RPMI8226 (cell line): ENCODE results near the gene MAN2B2.

Source experiments
- DNase-seq: peaks from one replicate; pipeline ENCODE4 v3.0.0-alpha.2; 2015

The MAN2B2 gene

DNA sequence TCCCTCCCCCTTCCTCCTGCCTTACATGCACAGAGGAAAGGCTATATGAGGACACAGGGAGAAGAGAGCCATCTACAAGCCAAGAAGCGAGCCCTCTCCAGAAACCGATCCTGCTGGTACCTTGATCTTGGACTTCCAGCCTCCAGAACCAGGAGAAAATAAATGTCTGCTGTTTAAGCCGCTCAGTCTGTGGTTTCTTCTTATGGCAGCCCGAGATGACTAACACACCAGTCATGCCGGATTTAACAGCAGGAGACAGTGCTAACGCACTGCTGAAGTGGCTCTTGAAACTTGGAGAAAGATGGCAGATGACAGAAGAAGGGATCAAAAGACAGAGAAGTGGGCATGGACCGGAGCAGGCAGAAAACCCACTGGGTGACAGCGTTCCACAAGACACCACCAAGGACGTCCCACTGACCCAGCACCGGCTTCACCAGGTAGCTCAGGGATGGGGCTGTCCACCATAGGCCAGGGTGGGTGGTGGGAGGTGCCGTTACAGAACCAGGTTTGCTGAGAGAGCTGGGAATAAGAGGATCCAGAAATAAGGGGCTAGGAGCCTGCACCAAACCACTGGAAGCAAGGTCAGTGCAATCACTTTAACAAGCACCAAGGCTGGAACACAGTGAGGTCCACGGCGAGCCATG, 6.2 kb upstream of the MAN2B2 start:
- no peak for DNase-seq

DNA sequence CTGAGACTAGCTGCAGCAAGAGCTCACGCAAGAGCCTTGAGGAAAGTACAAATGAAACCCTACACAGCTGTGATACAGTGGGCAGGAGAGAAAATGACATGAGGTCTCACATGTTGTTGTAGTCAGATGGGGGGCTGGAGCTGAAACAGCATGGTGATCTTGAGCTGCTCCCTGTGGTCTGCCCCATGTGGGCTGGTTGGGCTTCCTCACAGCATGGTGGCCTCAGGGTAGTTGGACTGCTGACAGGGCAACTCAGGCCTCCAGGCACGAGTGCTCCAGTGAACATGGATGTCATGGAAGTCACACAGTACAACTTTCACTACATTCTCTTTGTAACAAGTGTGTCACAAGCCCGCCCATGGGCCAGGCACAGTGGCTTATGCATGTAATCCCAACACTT, 3.4 kb upstream of the MAN2B2 start:
- DNase-seq: no peak

DNA sequence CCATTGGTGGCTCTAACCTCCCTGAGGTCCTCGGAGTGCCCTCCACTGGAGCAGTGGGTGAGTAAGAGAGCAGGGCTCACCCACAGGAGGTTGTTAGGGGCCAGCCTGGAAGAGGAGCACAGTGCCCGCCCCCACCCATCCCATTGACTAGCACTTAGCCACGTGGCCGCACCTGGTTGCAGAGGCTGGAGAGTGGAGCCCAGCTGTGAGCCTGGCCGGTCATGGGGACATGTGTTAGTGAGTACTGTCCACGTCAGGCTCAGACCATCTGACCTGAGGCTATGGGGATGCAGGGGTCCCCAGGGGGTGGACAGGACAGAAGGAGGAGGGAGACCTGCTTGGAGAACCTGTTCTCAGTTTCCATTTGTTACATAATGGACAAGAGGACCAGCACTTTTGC, 1.4 kb upstream of the MAN2B2 start:
- no peak for DNase-seq

DNA sequence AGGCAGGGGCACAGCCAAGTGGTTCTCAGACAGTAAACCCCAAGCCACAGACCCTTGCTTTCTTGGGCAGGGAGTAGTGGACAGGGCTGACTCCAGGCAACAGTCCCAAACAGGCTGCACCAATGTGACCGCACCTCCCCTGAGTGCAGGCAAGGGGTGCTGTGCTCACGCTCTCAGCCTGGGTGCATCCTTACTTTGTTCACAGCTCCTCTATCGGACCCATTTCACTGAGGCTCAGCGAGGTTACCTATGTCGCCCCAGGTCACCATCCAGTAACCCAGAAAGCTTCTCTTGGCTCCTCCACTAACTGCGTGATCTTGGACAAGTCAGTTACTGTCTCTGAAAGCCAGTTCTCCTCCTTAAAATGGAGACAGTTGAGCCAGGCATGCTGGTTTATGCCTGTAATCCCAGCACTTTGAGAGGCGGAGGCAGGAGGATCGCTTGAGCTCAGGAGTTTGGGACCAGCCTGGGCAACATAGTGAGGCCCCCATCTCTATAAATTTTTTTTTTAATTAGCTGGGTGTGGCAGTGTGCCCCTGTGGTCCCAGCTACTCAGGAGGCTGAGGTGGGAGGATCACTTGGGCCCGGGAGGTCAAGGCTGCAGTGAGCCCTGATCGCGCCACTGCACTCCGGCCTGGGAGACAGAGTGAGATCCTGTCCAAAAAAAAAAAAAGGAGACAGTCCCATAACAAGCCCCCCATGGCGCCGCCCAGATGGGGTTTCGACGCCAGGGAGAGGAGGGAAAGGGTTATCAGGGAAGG, 823 bp upstream of the MAN2B2 start:
- DNase-seq: no peak

DNA sequence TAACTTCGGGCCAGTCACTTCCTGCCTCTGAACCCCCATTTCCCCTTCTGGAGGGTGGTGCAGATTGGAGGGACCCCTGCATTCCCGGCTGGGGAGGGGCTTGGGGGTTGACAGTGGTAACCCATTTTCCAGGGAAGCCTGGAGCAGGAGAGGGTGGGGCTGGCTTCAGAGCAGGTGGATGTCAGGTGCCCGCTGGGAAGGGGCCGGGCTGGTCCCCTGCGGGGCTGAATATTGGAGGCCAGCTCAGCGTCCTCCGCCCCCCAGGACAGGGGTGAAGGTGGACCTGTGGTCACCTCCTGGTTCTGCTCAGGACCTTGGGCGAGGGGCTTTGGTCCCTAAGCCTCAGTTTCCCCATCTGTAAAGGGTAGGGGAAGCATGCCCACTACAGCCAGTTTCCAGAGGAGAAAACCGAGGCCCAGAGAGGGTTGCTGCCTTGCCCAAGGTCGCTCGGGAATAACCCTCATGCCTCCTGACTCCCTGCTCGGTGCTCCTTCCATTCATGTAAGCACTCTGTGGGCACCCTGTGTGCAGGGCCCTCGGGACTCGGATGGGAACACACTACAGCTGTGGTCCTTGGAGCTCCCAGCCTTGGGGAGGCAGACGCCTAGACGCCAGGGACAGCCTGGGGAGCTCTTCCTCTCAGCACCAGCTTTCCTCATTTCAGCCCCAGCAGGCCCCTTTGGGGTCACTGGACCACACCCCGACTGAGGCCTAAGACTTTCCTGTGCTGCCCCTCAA, 683 bp downstream of the MAN2B2 start:
- DNase-seq: no peak

DNA sequence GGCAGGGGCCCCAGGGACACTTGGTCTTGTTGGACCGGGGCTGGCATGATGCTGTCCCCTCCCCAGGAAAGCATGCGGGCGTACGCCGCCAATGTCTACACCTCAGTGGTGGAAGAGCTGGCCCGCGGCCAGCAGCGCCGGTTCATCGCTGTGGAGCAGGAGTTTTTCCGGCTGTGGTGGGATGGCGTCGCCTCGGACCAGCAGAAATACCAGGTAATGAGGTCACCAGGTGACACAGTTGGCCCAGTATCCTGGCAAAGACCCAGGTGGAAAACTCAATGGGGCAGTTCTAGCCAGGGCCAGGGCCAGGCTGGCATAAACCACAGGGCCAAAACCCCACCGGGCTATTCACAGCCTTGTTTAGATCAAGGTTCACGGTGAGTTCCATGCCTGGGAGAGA, 1.5 kb downstream of the MAN2B2 start:
- DNase-seq: no peak

DNA sequence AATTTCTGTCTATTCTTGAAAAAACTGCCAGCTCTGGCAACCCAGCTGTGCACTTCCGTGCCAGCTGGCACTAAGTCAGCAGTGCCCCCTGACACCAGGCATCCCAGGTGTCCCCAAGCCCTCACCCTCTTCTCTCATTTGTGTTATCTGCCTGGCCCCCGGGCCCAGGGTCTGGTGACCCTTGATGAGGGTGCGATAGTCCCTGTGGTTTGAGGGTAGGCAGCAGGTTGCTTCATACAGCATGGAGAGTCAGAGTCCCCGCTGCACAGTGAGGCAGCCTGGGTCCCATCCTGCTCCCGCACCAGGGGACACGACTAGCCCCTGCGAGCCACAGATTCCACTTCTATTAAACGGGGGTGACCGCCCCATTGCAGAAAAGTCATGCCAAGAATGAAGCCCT, 1.9 kb downstream of the MAN2B2 start:
- no peak for DNase-seq

DNA sequence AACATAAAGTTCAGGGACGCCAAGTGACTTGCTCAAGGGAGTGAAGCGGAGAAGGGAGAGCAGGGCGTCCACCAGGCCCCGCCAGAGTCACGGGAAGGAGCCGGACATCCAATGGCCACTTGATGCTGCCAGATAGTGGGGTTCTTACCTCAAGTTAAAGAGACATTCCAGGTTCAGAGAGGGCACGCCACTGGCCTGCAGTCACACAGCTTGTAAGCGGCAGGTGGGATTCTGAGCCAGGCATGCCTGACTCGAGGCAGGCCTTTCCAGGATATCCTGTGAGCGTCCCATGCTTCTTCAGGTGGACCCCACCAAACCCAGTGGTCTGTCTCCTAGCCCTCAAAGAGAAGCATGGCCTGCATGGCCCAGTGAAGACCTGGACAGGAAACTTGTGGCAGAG, 2.4 kb downstream of the MAN2B2 start:
- DNase-seq: no peak

DNA sequence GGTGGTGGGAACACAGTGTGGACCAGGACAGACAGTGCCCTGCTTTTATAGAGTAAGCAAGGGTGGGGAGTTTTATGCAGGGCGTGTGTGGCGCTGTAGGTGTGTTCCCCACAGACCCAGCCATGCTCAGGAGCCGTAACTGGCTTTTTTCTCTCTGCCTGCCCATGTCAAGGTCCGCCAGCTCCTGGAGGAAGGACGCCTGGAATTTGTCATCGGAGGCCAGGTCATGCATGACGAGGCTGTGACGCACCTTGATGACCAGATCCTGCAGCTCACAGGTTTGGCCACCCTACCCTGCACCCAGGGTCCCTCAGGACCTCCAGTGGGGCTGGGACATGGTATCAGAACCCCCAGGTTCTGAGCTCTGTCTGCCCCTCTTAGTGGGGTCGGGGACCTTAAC, 3.2 kb downstream of the MAN2B2 start:
- DNase-seq: no peak

DNA sequence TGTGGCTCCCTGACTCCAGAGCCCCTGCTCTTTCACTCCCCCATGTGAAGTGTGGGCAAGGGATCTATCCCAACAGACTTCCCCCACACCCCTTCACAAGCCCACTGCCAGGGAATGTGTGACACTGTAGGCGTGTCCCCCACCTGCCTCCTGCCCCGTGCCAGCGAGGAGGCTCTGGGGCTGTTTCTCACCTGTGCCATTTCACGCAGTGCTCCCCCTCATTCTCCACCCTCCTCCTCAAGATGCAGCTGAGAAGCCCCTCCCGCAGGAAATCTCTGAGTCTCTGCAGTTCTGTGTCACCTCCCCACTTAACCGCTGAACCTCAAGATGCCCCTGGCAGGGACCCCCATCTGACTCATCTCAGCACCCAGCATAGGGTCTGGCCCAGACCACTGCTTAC, 5.4 kb downstream of the MAN2B2 start:
- no peak for DNase-seq

DNA sequence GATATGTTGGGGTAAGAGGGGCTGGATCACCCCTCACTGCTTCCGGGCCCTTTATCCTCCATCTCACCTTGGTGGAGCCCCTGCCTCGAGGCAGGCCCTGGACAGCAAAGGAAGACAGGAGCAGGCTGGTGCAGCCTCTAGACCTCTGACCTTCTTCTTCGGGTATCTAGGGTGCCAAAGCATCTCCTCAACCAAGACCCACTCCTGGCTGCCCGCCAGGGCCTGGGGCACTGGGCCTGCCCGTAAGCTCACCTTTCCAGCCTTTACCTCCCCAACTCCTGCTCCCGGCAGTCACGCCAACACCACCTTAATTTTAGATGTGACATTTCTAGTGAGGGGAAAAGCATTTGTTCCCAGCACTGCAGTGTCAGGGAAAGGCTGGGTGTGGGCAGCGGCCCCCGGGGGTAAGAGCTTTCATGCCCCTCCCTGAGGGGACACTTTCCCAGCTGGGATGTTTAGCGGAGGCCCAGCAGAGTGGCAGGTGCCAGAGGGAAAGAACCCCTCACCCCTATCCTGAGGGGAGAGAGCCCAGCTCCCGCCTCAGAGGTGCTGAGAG, 6.7 kb downstream of the MAN2B2 start:
- DNase-seq: no peak

DNA sequence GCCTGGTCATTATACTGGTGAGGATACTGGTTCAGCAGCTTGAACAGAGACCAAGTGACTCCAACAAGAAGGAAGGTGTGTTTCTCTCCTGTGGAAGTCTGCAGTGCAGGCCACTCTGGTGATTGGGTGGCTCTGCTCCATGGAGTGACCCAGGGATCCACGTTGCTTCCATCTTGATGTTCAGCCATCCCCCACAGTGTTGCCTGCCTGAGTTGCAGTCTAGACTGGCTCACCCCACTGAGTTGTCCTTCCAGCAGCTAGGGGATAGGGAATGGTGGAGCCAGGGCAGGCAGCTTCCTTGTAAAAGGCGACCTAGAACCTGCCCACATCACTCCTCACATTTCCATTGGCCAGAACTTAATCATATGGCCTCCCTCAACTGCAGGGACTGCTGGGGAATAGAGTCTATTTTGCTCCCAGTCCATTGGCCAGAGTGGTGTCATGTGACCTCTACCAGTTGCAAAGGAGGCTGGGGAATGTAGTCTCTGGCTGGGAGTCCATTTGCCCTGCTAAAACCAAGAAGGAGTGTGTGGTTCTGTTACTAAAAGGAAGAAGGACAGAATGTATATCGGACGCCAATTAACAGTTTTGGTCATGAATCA, 8.0 kb downstream of the MAN2B2 start:
- DNase-seq: peak; percentile 39

DNA sequence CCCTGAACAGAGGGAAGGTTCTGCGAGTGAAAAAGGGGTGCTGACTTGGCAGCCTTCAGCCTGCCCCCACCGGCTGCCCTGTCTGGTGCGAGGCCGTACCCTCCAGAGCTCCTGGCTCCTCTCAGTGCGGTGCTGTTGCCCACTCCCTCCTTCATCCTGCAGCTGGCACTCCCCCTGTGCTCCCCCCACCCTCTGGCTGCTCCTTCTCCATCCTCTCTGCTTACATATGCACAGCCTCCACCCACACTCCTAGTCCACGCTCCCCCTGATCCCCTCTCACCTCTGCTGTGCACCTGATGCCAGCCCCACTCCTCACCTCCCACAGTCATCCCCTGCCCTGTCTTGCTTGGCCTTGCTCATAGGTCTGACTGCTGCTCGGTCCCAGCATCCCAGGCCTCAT, 9.9 kb downstream of the MAN2B2 start:
- no peak for DNase-seq

DNA sequence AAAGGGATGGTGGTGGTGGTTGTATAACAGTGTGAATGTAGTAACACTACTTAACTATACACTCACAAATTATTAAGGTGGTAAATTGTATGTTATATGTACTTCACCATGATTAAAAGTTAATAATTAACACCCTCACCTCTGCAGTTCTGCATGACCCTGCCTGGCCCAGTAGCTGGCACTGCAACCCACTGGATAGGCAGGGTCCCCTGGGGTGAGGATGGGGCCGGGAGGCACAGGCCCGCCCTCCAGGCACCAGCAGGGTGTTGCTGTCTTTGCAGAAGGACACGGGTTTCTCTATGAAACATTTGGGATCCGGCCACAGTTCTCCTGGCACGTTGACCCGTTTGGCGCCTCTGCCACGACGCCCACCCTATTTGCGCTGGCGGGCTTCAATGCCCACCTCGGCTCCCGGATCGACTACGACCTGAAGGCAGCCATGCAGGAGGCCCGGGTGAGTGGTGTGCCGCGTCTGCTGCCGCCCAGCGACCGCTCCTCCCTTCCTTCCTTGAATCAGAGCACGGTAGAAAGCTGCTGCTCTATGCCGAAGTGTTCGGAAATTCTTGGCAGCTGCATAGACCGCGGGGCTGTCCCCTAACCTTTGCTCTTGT, 11.8 kb downstream of the MAN2B2 start:
- DNase-seq: no peak

DNA sequence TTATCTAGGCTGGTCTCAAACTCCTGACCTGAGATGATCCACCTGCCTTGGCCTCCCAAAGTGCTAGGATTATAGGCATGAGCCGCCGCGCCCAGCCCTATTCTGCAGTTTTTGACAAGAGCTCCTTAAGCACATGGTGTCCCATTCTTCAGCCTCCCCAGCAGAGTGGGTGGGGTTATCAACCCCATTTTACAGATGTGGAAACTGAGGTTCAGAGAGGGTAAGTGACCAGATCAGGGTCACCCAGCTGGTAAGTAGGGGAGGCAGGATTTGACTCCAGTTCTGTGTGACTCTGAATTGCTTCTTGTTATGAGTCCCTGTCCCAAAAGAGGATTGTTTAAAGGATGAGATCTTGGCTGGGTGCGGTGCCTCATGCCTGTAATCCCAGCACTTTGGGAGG, 14.5 kb downstream of the MAN2B2 start:
- DNase-seq: no peak

DNA sequence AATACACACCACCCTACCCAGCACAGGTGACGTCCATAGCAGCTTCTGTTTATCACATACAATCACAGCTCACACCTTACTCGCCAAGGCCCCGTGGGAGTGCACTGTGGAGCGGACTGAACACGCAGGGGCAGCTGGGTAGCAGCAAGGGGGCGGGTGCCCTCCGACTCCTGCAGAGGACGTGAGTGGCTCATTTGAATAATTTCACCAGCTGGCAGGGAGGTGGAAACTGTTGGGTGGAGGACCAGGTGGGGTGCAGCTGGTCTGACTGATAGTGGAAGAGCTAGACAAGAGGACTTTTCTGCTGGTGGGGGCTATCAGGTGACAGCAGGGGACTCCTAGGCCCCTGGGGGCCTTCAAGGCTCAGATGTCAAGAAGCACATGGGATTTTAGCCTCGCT, 16.3 kb downstream of the MAN2B2 start:
- no peak for DNase-seq

DNA sequence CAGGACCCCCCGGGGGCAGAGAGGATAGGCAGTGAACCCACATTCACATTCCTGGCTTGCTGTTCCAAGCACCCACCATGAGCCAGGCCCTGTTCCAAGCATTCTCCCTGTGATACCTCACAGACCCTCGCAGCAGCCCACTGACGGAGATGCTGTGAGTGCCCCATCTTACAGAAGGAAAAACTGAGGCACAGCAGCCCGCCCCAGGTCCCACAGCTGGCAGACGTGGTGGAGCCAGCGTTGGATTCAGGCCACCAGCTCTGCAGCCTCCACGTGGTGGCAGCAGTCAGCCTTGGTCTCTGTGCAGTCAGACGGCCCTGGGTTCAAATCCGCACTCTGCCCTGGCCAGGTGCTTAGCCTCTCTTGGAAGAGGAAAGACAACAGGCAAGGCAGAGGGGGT, 16.8 kb downstream of the MAN2B2 start:
- DNase-seq: peak; percentile 12

DNA sequence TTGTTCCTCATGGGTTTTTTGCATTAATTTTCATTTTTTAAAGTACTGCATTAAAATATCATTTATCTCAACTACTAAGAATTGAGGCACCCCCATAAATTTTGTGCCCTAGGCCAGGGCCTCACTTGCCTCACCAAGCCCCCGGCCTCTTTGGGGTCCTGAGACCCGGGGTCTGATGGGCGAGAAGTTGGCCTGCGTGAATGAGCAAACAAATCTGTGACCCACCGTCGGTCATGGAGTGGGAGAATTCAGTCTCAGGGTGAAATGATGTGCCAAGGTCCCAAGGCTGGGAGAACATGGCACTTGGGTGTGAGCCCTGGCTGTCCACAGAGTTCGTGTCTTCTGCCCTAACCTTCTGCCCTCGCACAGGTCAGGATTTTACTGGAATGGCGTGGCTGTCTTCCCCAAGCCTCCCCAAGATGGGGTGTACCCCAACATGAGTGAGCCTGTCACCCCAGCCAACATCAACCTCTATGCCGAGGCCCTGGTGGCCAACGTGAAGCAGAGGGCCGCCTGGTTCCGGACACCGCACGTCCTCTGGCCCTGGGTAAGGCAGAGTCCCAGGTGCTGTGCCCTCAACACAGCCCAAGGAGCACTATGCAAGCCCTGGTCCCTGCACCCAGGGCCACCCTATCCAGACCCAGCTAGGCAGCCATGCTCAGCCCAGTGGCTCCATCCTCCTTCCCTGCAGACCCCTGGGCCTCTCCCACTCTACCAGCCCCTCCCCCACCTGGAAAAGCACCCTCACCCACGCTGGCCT, 18.0 kb downstream of the MAN2B2 start:
- DNase-seq: no peak

DNA sequence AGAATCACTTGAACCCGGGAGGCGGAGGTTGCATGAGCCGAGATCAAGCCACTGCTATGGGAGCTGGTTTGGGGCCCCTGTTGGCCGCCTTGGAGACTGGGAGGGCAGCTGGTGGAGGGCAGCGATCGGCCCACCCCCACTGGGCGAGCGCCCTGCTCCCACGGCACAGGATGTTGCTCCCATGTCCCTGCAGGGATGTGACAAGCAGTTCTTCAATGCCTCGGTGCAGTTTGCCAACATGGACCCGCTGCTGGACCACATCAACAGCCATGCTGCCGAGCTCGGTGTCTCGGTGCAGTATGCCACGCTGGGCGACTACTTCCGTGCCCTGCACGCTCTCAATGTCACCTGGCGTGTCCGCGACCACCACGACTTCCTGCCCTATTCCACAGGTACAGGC, 19.4 kb downstream of the MAN2B2 start:
- no peak for DNase-seq

DNA sequence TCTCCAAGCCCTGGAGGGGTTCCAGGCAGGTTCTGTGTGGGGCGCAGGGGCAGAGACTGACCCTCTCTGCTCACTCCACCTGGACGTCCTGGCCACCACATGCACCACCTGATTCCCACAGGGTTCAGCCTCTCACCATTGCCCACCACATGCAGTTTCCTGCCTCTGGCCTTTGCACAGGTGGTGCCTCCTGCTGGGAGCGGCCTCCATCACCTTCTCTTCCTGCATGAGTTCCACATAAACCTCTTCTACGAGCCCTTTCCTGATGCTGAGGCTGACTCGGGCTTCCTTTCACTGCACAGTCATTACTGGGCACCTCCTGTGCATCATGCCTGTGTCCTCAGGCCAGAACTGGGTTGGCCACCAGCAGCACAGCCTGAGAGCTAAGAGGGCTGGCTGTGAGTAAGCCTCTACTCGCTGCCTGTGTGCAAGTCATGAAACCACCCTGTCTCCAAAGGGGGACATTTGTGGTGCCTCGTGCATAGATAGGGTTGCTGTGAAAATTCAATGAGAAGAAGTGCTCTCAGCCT, 19.9 kb downstream of the MAN2B2 start:
- no peak for DNase-seq

DNA sequence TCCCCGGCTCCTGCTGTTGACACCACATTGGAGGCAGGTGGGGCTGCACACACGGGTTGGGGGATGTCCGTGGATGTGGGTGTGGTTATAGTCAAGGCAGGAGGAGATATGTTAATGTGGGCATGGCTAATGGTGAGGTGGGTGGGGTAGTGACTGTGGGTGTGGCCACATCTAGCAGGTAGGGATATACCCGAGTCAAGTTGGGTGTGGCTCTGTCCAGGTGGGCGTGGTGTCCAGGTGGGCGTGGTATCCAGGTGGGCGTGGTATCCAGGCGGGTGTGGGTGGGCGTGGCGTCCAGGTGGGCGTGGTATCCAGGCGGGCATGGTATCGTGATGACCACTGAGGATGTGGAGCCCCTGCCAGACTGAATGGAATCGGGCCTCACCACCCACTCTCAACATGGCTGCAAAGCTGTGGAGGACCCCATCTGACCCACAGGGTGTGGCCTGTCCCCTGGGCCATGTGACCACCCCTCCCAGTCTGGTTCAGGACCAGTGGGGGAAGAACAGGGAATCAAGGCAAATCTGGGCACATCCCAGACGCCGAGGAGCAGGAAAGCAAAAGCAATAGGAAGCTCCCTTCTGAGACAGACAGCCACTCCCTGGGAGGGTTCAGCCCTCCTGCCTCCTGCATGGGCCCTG, 21.0 kb downstream of the MAN2B2 start:
- DNase-seq: peak; percentile 8
